ENCODE results near the gene CCDC188. TPM values are rescaled to one million over a fixed set of nuclear protein-coding genes. Genes with fewer than 3 reads are reported as not detected.

Gene CCDC188
- total and polyA plus RNA-seq, 2 of the 13 experiments (the other 11 are each of a cell fraction or from before 2014, with no cell fraction given): not detected

DNA sequence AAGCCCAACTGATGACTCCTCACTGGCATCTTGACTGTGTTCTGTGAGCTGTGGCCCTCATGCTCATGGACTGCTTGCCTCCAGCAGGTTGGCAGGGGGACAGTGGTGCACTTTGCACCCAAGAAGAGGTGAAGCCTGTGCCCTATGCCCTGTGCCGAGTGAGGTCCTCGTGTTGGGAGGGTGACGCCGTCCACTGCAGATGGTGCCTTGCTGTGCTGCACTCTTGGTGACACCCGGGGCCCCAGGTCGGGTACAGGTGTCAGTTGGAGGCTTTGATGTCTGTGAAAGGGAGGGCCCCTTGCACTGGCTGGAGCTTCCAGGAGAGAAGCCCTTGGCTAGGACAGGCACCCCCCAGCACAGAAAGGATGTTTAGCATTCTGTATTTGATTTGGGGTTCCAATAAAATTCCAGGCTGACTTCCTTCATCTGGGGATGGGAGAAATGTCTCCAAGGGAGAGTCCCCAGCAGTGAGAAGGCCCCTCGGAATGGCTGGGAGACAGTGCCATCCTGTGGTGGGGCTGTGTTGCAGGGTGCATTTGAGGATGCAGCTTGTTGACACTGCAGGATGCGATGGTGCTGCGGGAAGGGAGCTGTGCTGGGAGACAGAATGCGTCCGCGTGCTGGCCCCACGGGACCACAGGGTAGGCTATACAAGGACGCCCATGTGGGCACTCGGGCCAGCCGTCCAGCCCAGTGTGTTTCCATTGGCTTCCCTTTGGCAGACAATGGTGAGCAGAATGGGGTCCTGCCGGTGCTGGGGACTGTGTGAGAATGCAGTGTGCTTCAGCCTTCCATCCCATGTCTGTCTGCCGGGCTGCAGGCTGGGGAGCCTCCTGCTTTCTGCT lies 21.7 kb downstream of the CCDC188 start (continued):
- no peak for TF ChIP-seq ZNF460 (CRISPR knock-in tag; IDR thresholded peaks at IDR 0.05; ENCODE audit: borderline replicate concordance)
- no peak for TF ChIP-seq ZNF326 (CRISPR knock-in tag; IDR thresholded peaks at IDR 0.05; ENCODE audit: borderline replicate concordance)
- no peak for TF ChIP-seq CBX1 (IDR thresholded peaks at IDR 0.05; ENCODE audit: low read depth)
- TF ChIP-seq TP53 (CRISPR knock-in tag; conservative IDR thresholded peaks at IDR 0.05): no peak
- peak; percentile 43; the same call in 1 of the 2 replicates for TF ChIP-seq ZNF563 (CRISPR knock-in tag; IDR thresholded peaks at IDR 0.05)
- no peak for TF ChIP-seq PAF1 (CRISPR knock-in tag; IDR thresholded peaks at IDR 0.05)
- TF ChIP-seq TBX3 (IDR thresholded peaks at IDR 0.05; ENCODE audit: borderline replicate concordance): 0 out of 2 replicates have a peak, but pooled peaks have one; percentile 45
- no peak for TF ChIP-seq CBFB (CRISPR knock-in tag; IDR thresholded peaks at IDR 0.05)
- TF ChIP-seq, protein P1, sequence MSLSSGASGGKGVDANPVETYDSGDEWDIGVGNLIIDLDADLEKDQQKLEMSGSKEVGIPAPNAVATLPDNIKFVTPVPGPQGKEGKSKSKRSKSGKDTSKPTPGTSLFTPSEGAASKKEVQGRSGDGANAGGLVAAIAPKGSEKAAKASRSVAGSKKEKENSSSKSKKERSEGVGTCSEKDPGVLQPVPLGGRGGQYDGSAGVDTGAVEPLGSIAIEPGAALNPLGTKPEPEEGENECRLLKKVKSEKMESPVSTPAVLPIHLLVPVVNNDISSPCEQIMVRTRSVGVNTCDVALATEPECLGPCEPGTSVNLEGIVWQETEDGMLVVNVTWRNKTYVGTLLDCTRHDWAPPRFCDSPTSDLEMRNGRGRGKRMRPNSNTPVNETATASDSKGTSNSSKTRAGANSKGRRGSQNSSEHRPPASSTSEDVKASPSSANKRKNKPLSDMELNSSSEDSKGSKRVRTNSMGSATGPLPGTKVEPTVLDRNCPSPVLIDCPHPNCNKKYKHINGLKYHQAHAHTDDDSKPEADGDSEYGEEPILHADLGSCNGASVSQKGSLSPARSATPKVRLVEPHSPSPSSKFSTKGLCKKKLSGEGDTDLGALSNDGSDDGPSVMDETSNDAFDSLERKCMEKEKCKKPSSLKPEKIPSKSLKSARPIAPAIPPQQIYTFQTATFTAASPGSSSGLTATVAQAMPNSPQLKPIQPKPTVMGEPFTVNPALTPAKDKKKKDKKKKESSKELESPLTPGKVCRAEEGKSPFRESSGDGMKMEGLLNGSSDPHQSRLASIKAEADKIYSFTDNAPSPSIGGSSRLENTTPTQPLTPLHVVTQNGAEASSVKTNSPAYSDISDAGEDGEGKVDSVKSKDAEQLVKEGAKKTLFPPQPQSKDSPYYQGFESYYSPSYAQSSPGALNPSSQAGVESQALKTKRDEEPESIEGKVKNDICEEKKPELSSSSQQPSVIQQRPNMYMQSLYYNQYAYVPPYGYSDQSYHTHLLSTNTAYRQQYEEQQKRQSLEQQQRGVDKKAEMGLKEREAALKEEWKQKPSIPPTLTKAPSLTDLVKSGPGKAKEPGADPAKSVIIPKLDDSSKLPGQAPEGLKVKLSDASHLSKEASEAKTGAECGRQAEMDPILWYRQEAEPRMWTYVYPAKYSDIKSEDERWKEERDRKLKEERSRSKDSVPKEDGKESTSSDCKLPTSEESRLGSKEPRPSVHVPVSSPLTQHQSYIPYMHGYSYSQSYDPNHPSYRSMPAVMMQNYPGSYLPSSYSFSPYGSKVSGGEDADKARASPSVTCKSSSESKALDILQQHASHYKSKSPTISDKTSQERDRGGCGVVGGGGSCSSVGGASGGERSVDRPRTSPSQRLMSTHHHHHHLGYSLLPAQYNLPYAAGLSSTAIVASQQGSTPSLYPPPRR (CRISPR knock-in tag; IDR thresholded peaks at IDR 0.05; ENCODE audit: borderline replicate concordance): 0 out of 2 replicates have a peak, but pooled peaks have one; percentile 28
- 0 out of 2 replicates have a peak, but pooled peaks have one; percentile 58 for TF ChIP-seq NCOA1 (CRISPR knock-in tag; IDR thresholded peaks at IDR 0.05)
- no peak for TF ChIP-seq MTA3 (CRISPR knock-in tag; IDR thresholded peaks at IDR 0.05)
- no peak for TF ChIP-seq ZNF546 (CRISPR knock-in tag; conservative IDR thresholded peaks at IDR 0.05)
- no peak for TF ChIP-seq ATAD3A (CRISPR knock-in tag; IDR thresholded peaks at IDR 0.05)
- no peak for TF ChIP-seq EZH2 (conservative IDR thresholded peaks at IDR 0.05; ENCODE audit: low read depth, low read length)
- peak; percentile 74 for TF ChIP-seq STAG1 (CRISPR knock-in tag; IDR thresholded peaks at IDR 0.05)
- TF ChIP-seq, protein P2, sequence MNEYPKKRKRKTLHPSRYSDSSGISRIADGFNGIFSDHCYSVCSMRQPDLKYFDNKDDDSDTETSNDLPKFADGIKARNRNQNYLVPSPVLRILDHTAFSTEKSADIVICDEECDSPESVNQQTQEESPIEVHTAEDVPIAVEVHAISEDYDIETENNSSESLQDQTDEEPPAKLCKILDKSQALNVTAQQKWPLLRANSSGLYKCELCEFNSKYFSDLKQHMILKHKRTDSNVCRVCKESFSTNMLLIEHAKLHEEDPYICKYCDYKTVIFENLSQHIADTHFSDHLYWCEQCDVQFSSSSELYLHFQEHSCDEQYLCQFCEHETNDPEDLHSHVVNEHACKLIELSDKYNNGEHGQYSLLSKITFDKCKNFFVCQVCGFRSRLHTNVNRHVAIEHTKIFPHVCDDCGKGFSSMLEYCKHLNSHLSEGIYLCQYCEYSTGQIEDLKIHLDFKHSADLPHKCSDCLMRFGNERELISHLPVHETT (CRISPR knock-in tag; conservative IDR thresholded peaks at IDR 0.05): no peak
- TF ChIP-seq, protein P3, sequence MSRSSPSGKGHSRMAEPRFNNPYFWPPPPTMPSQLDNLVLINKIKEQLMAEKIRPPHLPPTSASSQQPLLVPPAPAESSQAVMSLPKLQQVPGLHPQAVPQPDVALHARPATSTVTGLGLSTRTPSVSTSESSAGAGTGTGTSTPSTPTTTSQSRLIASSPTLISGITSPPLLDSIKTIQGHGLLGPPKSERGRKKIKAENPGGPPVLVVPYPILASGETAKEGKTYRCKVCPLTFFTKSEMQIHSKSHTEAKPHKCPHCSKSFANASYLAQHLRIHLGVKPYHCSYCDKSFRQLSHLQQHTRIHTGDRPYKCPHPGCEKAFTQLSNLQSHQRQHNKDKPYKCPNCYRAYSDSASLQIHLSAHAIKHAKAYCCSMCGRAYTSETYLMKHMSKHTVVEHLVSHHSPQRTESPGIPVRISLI (CRISPR knock-in tag; IDR thresholded peaks at IDR 0.05; ENCODE audit: borderline replicate concordance): 0 out of 2 replicates have a peak, but pooled peaks have one; percentile 17
- no peak for TF ChIP-seq ZNF33A (CRISPR knock-in tag; IDR thresholded peaks at IDR 0.05; ENCODE audit: borderline replicate concordance)
- no peak for TF ChIP-seq TOPORS (CRISPR knock-in tag; IDR thresholded peaks at IDR 0.05)
- no peak for TF ChIP-seq ZNF34 (CRISPR knock-in tag; IDR thresholded peaks at IDR 0.05; ENCODE audit: borderline replicate concordance)
- TF ChIP-seq, protein P4, sequence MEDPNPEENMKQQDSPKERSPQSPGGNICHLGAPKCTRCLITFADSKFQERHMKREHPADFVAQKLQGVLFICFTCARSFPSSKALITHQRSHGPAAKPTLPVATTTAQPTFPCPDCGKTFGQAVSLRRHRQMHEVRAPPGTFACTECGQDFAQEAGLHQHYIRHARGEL (CRISPR knock-in tag; IDR thresholded peaks at IDR 0.05): 0 out of 2 replicates have a peak, but pooled peaks have one; percentile 14
- no peak for TF ChIP-seq CHD2 (IDR thresholded peaks at IDR 0.05; ENCODE audit: low read depth, low read length)
- TF ChIP-seq ZFP90 (CRISPR knock-in tag; IDR thresholded peaks at IDR 0.05; ENCODE audit: borderline replicate concordance): no peak
